ENCODE measurements around the gene IL1R1.

DNA sequence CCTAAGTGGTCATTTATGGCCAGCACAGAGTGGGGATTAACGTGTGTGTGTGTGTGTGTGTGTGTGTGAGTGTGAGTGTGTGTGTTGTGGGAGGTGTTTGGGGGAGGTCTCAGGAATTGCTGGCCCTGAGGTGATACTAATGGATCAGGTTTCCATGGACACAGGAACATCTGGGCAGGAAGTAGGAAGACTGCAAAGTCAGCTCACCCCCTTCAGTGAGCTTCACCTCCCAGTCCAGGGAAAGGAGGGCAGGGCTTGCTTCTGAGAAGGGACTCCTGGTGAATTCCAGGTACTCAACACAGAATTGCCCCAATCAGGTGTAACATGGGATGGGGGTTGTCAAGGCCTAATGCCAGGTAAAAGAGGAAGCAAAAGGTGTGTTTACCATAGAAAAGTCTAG is 30.3 kb upstream of the IL1R1 start:
- TF ChIP-seq, protein P1, sequence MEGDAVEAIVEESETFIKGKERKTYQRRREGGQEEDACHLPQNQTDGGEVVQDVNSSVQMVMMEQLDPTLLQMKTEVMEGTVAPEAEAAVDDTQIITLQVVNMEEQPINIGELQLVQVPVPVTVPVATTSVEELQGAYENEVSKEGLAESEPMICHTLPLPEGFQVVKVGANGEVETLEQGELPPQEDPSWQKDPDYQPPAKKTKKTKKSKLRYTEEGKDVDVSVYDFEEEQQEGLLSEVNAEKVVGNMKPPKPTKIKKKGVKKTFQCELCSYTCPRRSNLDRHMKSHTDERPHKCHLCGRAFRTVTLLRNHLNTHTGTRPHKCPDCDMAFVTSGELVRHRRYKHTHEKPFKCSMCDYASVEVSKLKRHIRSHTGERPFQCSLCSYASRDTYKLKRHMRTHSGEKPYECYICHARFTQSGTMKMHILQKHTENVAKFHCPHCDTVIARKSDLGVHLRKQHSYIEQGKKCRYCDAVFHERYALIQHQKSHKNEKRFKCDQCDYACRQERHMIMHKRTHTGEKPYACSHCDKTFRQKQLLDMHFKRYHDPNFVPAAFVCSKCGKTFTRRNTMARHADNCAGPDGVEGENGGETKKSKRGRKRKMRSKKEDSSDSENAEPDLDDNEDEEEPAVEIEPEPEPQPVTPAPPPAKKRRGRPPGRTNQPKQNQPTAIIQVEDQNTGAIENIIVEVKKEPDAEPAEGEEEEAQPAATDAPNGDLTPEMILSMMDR (conservative IDR thresholded peaks at IDR 0.05 in 1 of 2, IDR thresholded peaks at IDR 0.05 in 1 of 2; ENCODE audit: extremely low read depth in 1 of 2, insufficient read depth in 1 of 2, low read depth in 1 of 2, low read length in 2 of 2) = no peak
- no peak for TF ChIP-seq EZH2 (IDR thresholded peaks at IDR 0.05; ENCODE audit: borderline replicate concordance, low read length)
